Cerebellar nuclear complex (tissue), 1 donor: Measurements from ENCODE around the gene XPO6.

Experiments
- DNase-seq, 2 experiments: peaks; one replicate each; lab custom pipeline; 2025; lab: John Stamatoyannopoulos, UW

XPO6 gene

DNA sequence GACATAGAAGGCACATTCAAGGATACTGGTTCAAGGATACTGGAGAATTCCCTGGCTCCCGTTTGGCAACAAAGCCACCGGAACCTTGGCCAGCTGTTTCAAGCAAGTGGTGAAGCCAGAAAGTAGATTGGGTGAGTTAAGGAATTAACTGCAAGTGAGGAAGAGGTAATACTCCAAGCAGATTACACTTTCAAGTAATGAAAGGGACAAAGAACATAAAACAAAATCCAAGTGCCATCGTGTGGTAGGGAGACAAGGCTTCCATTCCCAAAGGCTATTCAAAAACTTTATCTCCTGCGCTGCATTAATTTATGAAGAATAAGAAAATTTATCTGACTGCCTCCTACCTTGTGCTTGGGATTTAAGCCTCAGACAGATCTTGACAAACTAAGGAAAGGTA, 27.8 kb downstream of the XPO6 start:
- DNase-seq = no peak

GRCh38 chr16:28183484-28183883, 28.3 kb downstream of the XPO6 start:
- no peak for DNase-seq

- no peak for DNase-seq
Observed at GRCh38 chr16:28182801-28183200, 29.0 kb downstream of the XPO6 start.

DNA sequence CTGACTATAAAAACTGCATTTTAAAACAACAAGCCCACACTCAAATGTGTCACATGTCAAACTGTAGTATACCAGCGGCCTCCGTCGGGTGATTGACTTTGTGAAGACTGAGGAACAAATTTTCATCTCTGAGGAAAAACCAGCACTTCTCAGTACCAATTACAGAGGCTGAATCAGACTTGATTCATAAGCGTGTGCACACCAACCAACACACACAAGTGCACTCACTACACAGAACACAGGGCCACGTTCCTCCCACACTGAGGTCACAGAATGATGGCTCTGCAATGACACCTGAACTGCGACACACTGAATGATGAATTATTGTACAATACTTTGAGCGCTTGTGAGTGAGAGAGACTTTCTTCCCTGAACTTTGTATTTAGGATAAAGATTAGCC, 29.6 kb downstream of the XPO6 start:
- DNase-seq = no peak

- no peak for DNase-seq
Observed at GRCh38 chr16:28181515-28181914, 30.2 kb downstream of the XPO6 start.

DNA sequence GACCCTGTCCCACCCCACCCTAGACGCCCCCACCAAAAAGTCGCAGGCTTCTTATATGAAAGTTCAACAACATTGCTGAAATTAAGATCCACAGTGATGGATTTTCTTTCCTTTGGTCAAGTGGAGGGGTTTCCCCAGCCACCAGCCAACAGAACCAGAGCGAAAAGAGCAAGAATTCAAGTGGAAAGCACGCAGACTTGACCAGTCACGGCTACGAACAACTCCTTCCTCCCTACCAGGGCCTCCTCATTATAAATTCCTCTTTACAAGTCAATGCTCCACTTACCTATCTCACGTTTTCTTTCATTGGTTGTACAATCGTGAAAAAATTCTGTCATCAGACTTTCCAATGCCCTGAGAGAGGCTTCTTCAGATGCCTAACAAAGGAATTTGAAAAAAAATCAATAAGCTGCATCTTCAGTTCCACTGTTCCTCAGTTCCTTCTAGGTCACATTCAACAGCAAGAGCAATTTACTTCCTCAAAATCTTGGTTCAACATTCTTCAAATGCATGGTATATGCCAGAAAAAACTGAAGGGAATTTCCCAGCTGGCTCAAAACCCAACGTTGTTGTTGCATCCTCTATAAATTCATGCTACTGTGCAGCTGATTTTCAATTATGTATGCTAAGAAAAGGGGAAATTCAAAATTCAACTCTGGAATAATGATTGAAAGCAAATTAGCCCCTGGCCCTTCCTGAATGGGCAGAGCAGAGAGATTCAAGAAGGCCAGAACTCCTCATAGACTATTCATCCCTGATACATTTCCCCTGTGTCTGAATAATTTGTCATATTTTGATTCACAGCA, 30.9 kb downstream of the XPO6 start:
- DNase-seq = no peak

DNA sequence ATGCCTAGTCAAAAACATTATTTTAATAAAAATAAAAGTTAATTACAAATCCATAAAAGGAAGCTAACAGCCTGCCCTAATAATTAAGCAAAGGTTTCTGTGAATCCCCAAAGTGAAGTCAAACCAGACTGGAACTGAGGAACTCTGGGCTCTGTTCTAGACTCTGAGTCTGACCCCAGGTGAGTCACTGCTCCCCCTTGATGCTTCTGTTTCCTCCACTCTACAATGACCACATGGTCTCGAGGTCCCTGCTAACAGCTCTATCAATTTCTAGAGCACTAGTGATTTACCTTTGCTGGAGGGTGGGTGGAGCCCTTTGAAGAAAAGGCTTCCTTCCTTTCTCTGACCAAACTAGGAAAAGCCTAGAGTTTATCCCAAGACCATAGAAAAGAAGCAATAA, 32.4 kb downstream of the XPO6 start:
- no peak for DNase-seq

- DNase-seq = no peak
Observed at GRCh38 chr16:28175715-28176114, 36.0 kb downstream of the XPO6 start.

- DNase-seq = no peak
Observed at GRCh38 chr16:28172336-28172735, 39.4 kb downstream of the XPO6 start.

GRCh38 chr16:28171816-28172215, 39.9 kb downstream of the XPO6 start:
- no peak for DNase-seq

DNA sequence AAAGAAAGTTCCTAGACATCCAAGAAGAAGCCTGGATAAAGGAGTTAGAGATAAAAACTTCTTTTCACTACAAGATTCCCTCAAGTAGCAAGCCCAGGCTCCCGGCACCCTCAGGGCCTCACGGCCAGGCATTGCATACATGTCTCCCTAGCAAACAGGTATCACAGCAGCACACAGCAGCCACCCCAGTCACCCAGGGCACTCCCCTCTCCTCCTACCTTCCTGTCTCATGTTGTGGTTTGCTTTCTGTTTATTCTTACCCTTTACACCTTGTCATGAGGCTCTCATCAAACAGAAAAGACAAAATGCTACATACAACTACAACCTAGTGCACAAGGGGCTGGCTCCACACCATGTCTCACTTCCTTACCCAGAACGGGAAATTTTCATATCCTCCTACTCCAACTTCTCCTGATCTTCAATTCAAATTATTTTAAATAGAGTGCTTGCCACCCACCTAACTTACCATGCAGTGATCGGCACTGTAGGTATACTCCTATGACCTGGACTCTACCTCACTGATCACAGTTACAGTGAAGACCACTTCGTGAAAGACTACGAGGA, 42.7 kb downstream of the XPO6 start:
- DNase-seq = no peak

DNA sequence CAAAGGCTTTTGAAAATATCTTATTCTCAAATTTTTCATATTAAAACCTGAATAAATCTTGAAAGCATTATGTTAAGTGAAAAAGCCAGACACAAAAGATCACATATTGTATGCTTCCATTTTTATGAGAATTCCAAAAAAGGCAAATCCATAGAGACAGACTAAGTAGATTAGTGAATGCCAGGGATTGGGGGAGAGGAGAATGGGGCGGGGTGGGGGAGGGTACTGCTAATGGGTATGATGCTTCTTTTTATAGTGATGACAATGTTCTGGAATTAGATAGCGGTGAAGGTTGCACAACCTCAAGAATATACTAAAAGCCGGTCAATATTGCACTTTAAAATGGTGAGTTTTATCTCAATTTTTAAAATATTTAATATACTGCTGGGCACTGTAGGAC, 44.0 kb downstream of the XPO6 start:
- no peak for DNase-seq

DNA sequence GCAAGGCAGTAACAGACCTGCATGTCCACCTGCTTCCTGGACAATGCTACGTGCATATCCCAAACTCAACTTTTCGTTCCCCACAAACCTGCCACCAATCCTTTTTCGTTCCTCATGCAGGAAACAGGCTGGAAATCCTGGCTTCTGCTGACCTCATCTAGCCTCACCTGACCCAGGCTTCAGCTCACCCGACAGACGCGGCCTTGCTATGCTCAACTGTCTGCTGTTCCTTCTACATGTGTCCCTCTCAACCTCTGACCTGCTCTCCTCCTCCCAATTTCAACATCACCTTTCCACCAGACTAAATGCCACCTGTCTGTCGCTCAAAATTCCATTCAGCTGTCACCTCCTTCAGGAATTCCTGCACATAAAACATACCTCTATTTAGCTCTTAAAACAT, 44.5 kb downstream of the XPO6 start:
- DNase-seq = no peak

- DNase-seq = no peak
Observed at GRCh38 chr16:28166394-28167208, 45.2 kb downstream of the XPO6 start.

- DNase-seq = no peak
Observed at GRCh38 chr16:28165598-28165997, 46.2 kb downstream of the XPO6 start.

GRCh38 chr16:28164140-28164539, 47.6 kb downstream of the XPO6 start:
- DNase-seq = no peak

DNA sequence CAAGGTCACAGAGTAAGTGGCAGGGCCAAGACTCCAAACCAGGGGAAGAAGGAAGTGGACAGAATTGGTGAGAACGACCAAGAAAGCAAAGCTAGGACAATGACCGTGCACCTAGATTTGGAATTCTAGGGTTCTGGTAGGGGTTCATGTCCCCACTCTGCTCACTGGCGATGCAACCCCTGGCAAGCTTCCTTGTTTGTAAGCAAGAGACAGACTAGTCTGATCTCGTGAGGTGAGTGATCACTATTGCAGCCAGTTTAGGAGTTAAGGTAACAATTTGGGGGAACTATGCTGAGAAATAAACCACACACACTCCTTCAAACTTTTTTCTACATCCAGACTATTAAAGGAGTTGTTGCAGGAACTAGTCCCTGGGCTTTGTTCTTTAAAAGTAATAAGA, 48.1 kb downstream of the XPO6 start:
- DNase-seq = no peak

- DNase-seq = no peak
Observed at GRCh38 chr16:28162326-28162877, 49.4 kb downstream of the XPO6 start.

DNA sequence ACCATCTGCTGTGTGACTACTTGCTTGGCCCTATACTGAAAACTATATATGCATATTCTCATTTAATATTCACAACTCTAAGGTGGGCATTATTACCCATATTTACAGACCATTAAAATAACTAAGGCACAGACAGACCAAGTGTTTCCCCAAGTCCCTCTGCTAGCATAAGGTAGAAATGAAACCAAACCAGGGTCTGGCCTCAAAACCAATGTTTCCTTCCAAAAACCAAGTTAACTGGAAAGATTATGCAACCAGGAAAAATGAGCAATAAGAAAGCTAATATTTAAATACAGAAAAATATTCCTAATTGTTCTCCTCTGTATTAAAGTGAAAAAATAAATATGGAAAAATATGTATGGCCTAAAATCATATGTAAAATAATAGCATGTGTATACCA, 50.1 kb downstream of the XPO6 start:
- no peak for DNase-seq

- DNase-seq = no peak
Observed at GRCh38 chr16:28158136-28158535, 53.6 kb downstream of the XPO6 start.

- DNase-seq = no peak
Observed at GRCh38 chr16:28156056-28156680, 55.6 kb downstream of the XPO6 start.

GRCh38 chr16:28155293-28155692, 56.5 kb downstream of the XPO6 start:
- DNase-seq = no peak
